OCI-LY7 (cell line): ENCODE measurements around the gene TMEM259.

Experiments used
- EZH2phosphoT487 ChIP-seq: fragments of 200-600 bp; sonication (generic); IDR thresholded peaks from 2 replicates; pipeline ENCODE4 v1.6.1; 2018; ENCODE audit warnings: low read depth, borderline replicate concordance, mild to moderate bottlenecking, mixed run types, antibody characterized with exemption, low read length, moderate library complexity, mixed read lengths
- TF ChIP-seq, protein P1 (sequence below): fragments of 200-600 bp; sonication (generic); conservative IDR thresholded peaks from 2 replicates; pipeline ENCODE4 v1.5.1; 2014; ENCODE audit warnings: mild to moderate bottlenecking, antibody characterized with exemption, low read length, moderate library complexity, mixed read lengths

DNA sequence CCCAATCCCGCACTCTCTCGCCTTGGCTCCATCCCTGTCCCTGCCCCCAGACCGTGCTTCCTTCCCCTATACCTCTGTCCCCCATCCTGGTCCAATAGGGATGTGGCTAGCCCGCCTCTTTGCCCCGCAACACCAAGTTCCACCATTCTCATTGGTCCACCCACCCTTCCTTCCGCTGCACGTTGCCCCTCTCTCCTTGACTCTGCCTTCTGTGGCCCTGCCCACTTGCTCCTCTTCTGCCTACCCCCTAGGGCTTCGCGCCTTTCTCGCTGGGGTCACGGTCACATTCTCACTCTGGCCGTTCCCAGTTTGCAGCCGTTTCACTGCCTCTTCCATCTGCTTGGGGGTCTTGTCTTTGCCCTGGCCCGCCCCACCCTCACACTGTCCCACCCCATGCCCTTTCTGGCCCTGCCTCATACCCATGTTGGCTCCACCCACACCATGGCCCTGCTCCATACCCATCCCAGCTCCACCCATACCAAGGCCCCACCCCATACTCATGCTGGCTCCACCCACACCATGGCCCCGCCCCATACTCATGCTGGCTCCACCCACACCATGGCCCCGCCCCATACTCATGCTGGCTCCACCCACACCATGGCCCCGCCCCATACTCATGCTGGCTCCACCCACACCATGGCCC is 41.6 kb upstream of the TMEM259 start:
- TF ChIP-seq, protein P1, sequence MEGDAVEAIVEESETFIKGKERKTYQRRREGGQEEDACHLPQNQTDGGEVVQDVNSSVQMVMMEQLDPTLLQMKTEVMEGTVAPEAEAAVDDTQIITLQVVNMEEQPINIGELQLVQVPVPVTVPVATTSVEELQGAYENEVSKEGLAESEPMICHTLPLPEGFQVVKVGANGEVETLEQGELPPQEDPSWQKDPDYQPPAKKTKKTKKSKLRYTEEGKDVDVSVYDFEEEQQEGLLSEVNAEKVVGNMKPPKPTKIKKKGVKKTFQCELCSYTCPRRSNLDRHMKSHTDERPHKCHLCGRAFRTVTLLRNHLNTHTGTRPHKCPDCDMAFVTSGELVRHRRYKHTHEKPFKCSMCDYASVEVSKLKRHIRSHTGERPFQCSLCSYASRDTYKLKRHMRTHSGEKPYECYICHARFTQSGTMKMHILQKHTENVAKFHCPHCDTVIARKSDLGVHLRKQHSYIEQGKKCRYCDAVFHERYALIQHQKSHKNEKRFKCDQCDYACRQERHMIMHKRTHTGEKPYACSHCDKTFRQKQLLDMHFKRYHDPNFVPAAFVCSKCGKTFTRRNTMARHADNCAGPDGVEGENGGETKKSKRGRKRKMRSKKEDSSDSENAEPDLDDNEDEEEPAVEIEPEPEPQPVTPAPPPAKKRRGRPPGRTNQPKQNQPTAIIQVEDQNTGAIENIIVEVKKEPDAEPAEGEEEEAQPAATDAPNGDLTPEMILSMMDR = no peak
- TF ChIP-seq EZH2phosphoT487 = no peak
